HepG2 (cell line): ENCODE data around the gene S100A11. TPM values are rescaled to one million over a fixed set of nuclear protein-coding genes. Genes with fewer than 3 reads are reported as not detected.

Experiments used
- ASH2L ChIP-seq: fragments of 300-600, 200-600 bp; sonication (generic); IDR thresholded peaks from 2 replicates; pipeline ENCODE4 v1.7.0; 2017; ENCODE audit warnings: low read depth, mild to moderate bottlenecking, moderate library complexity, mixed read lengths, low read length; ENCODE audit not compliant: insufficient read length
- CENPBD1 ChIP-seq: sonication (generic); formaldehyde crosslinking; IDR thresholded peaks from 2 replicates; pipeline ENCODE4 v1.8.0; 2022; ENCODE audit warnings: missing genetic modification reagents, low read depth, mild to moderate bottlenecking, borderline replicate concordance
- CTCF ChIP-seq: sonication (generic); formaldehyde crosslinking; IDR thresholded peaks from 2 replicates; pipeline ENCODE4 v1.5.0; 2020; ENCODE audit warnings: mild to moderate bottlenecking, missing genetic modification reagents, moderate library complexity
- ETV6 ChIP-seq: sonication (generic); formaldehyde crosslinking; conservative IDR thresholded peaks from 2 replicates; pipeline ENCODE4 v1.4.0; 2020; ENCODE audit warnings: missing genetic modification reagents
- FOXP1 ChIP-seq, 2 experiments: fragments of 450-650 bp in 1 of 2; IDR thresholded peaks; 2 replicates each; pipeline ENCODE4 v1.6.1; 2017 to 2018; ENCODE audit warnings: antibody characterized with exemption in 1 of 2
- GABPA ChIP-seq, 2 experiments: IDR thresholded peaks; 2 replicates each; pipeline ENCODE4 v1.6.1; 2011 to 2016; ENCODE audit warnings: low read depth in 2 of 2, low read length in 1 of 2, missing biosample characterization in 1 of 2, missing genetic modification characterization in 1 of 2
- HDAC2 ChIP-seq: sonication (generic); formaldehyde crosslinking; IDR thresholded peaks from 2 replicates; pipeline ENCODE4 v1.4.0; 2020; ENCODE audit warnings: missing genetic modification reagents
- HNRNPL ChIP-seq: fragments of 200-400 bp; formaldehyde crosslinking; IDR thresholded peaks from 2 replicates; pipeline ENCODE4 v1.6.1; 2017; ENCODE audit warnings: mild to moderate bottlenecking, low read depth, low read length
- KLF12 ChIP-seq: sonication (generic); formaldehyde crosslinking; IDR thresholded peaks from 2 replicates; pipeline ENCODE4 v1.4.0; 2020; ENCODE audit warnings: missing genetic modification reagents, borderline replicate concordance
- NAIF1 ChIP-seq: sonication (generic); formaldehyde crosslinking; IDR thresholded peaks from 2 replicates; pipeline ENCODE4 v1.5.0; 2020; ENCODE audit warnings: mild to moderate bottlenecking, missing genetic modification reagents, borderline replicate concordance
- NCOA5 ChIP-seq: sonication (generic); formaldehyde crosslinking; IDR thresholded peaks from 2 replicates; pipeline ENCODE4 v1.4.0; 2020; ENCODE audit warnings: missing genetic modification reagents
- SAP130 ChIP-seq: IDR thresholded peaks from 2 replicates; pipeline ENCODE4 v1.6.1; 2016; ENCODE audit warnings: low read depth
- SIX4 ChIP-seq: sonication (generic); formaldehyde crosslinking; IDR thresholded peaks from 2 replicates; pipeline ENCODE4 v1.4.0; 2020; ENCODE audit warnings: missing genetic modification reagents
- SOX13 ChIP-seq, 3 experiments: fragments of 450-650 bp in 1 of 3; sonication (generic) in 1 of 3; formaldehyde crosslinking in 1 of 3; IDR thresholded peaks in 2 of 3; conservative IDR thresholded peaks in 1 of 3; 2 replicates each; pipeline versions ENCODE4 v1.5.0 to v1.6.1; 2016 to 2020; ENCODE audit warnings: antibody characterized with exemption in 1 of 3, mild to moderate bottlenecking in 1 of 3, missing compliant biosample characterization in 1 of 3, missing genetic modification reagents in 1 of 3, moderate library complexity in 1 of 3
- SOX5 ChIP-seq: IDR thresholded peaks from 2 replicates; pipeline ENCODE4 v1.6.1; 2016; ENCODE audit warnings: borderline replicate concordance
- TBP ChIP-seq: sonication (generic); formaldehyde crosslinking; IDR thresholded peaks from 2 replicates; pipeline ENCODE4 v1.5.0; 2020; ENCODE audit warnings: missing genetic modification reagents
- TEAD3 ChIP-seq: optimal IDR thresholded peaks from 2 replicates; pipeline ENCODE3; 2016; ENCODE audit warnings: borderline replicate concordance
- ZNF12 ChIP-seq: sonication (generic); formaldehyde crosslinking; IDR thresholded peaks from 2 replicates; pipeline ENCODE4 v1.5.0; 2020; ENCODE audit warnings: missing genetic modification reagents
- ZNF619 ChIP-seq: sonication (generic); formaldehyde crosslinking; IDR thresholded peaks from 2 replicates; pipeline ENCODE4 v1.4.0; 2020; ENCODE audit warnings: mild to moderate bottlenecking, missing genetic modification reagents
- ZNF792 ChIP-seq: IDR thresholded peaks from 2 replicates; pipeline ENCODE4 v1.6.1; 2016
- polyA plus RNA-seq, 8 experiments: library from polyadenylated mRNA; depleted of rRNA in 3 of 8; stranded (reverse) in 7 of 8; unstranded in 1 of 8; fragments of >200 nt; fragmentation: Illumina TruSeq in 4 of 8; extraction: Trizol in 4 of 8; gene quantifications; 2 replicates each; pipeline versions ENCODE4 v1.2.1 to v1.2.3, GENCODE V29; 2011 to 2016; ENCODE audit warnings: low read depth in 4 of 8, missing spikeins in 1 of 8, mixed read lengths in 1 of 8; ENCODE audit not compliant: insufficient read depth in 1 of 8
- total RNA-seq, 5 experiments: library from RNA; depleted of rRNA; stranded (reverse); fragments of >200 nt; fragmentation: Illumina TruSeq; extraction: Trizol; gene quantifications; 2 replicates each; pipeline ENCODE4 v1.2.3, GENCODE V29; 2016; ENCODE audit warnings: low read depth in 1 of 5
- TF ChIP-seq, protein P1 (sequence below): sonication (generic); formaldehyde crosslinking; conservative IDR thresholded peaks from 2 replicates; pipeline ENCODE4 v1.4.0; 2020; ENCODE audit warnings: mild to moderate bottlenecking, missing genetic modification reagents, moderate library complexity
- TF ChIP-seq, protein P2 (sequence below): IDR thresholded peaks from 2 replicates; pipeline ENCODE4 v1.6.1; 2016; ENCODE audit warnings: mild to moderate bottlenecking

The S100A11 gene
- total and polyA plus RNA-seq, 2 of the 13 experiments (the other 11 are each of a cell fraction or from before 2014, with no cell fraction given), result 6.6 to 34.4 TPM

GRCh38 chr1:152034654-152035538 lies 1.9 kb downstream of the S100A11 start (continued):
- TF ChIP-seq FOXP1 (IDR thresholded peaks at IDR 0.05) (no peak), FOXP1 (CRISPR knock-in tag; IDR thresholded peaks at IDR 0.05) (no peak), ZNF12 (CRISPR knock-in tag) (0 out of 2 replicates have a peak, but pooled peaks have one; percentile 13), GABPA (IDR thresholded peaks at IDR 0.05; ENCODE audit: low read depth, low read length) (no peak), GABPA (CRISPR knock-in tag; IDR thresholded peaks at IDR 0.05; ENCODE audit: low read depth) (peak; percentile 14; the same call in 1 of the 2 replicates), SOX13 (IDR thresholded peaks at IDR 0.05) (no peak), SOX13 (CRISPR knock-in tag; conservative IDR thresholded peaks at IDR 0.05 in 1 of 2, IDR thresholded peaks at IDR 0.05 in 1 of 2) (peak in 1 of 2 experiments; percentile 50; a peak in 2 of 4 replicates), SOX5 (CRISPR knock-in tag) (peak; percentile 18; the same call in 1 of the 2 replicates), SIX4 (CRISPR knock-in tag) (peak; percentile 96), SAP130 (CRISPR knock-in tag) (peak; percentile 36), NAIF1 (CRISPR knock-in tag) (0 out of 2 replicates have a peak, but pooled peaks have one; percentile 3), ETV6 (CRISPR knock-in tag) (no peak), HNRNPL (no peak), NCOA5 (CRISPR knock-in tag) (no peak), KLF12 (CRISPR knock-in tag) (0 out of 2 replicates have a peak, but pooled peaks have one; percentile 41), TBP (no peak), ASH2L (peak; percentile 26), CENPBD1 (CRISPR knock-in tag) (no peak), ZNF619 (CRISPR knock-in tag) (no peak), CTCF (CRISPR knock-in tag) (peak; percentile 53), HDAC2 (CRISPR knock-in tag) (peak; percentile 20; the same call in 1 of the 2 replicates), TEAD3 (peak; percentile 16), ZNF792 (0 out of 2 replicates have a peak, but pooled peaks have one; percentile 21)
- TF ChIP-seq, protein P1, sequence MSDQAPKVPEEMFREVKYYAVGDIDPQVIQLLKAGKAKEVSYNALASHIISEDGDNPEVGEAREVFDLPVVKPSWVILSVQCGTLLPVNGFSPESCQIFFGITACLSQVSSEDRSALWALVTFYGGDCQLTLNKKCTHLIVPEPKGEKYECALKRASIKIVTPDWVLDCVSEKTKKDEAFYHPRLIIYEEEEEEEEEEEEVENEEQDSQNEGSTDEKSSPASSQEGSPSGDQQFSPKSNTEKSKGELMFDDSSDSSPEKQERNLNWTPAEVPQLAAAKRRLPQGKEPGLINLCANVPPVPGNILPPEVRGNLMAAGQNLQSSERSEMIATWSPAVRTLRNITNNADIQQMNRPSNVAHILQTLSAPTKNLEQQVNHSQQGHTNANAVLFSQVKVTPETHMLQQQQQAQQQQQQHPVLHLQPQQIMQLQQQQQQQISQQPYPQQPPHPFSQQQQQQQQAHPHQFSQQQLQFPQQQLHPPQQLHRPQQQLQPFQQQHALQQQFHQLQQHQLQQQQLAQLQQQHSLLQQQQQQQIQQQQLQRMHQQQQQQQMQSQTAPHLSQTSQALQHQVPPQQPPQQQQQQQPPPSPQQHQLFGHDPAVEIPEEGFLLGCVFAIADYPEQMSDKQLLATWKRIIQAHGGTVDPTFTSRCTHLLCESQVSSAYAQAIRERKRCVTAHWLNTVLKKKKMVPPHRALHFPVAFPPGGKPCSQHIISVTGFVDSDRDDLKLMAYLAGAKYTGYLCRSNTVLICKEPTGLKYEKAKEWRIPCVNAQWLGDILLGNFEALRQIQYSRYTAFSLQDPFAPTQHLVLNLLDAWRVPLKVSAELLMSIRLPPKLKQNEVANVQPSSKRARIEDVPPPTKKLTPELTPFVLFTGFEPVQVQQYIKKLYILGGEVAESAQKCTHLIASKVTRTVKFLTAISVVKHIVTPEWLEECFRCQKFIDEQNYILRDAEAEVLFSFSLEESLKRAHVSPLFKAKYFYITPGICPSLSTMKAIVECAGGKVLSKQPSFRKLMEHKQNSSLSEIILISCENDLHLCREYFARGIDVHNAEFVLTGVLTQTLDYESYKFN (CRISPR knock-in tag), result 0 out of 2 replicates have a peak, but pooled peaks have one; percentile 28
- TF ChIP-seq, protein P2, sequence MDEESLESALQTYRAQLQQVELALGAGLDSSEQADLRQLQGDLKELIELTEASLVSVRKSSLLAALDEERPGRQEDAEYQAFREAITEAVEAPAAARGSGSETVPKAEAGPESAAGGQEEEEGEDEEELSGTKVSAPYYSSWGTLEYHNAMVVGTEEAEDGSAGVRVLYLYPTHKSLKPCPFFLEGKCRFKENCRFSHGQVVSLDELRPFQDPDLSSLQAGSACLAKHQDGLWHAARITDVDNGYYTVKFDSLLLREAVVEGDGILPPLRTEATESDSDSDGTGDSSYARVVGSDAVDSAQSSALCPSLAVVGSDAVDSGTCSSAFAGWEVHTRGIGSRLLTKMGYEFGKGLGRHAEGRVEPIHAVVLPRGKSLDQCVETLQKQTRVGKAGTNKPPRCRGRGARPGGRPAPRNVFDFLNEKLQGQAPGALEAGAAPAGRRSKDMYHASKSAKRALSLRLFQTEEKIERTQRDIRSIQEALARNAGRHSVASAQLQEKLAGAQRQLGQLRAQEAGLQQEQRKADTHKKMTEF, result peak; percentile 4; the same call in 1 of the 2 replicates
